SK-N-SH (cell line): ENCODE measurements around the gene SNX15. TPM values are rescaled to one million over a fixed set of nuclear protein-coding genes. Genes with fewer than 3 reads are reported as not detected.

Experiments used
- CTCF ChIA-PET: fragments of 300-600, 350-600 bp; formaldehyde crosslinking; extraction: SDS; loops from one replicate; lab custom pipeline; 2021; lab: Yijun Ruan, JAX
- POLR2A ChIA-PET: fragments of 350-600 bp; sonication (Branson Sonifier 250); formaldehyde crosslinking; extraction: SDS; loops from one replicate; lab custom pipeline; 2020; ENCODE audit warnings: antibody characterized with exemption, inconsistent platforms; lab: Yijun Ruan, JAX
- DNase-seq: peaks from one replicate; pipeline ENCODE4 v3.0.0; 2012
- H2AFZ ChIP-seq: fragments of 200-600 bp; sonication (generic); 2 replicates; pipeline ENCODE4 v1.8.1; 2016; ENCODE audit warnings: antibody characterized with exemption, mild to moderate bottlenecking, low read depth
- H3F3A ChIP-seq: fragments of 200-600 bp; sonication (generic); replicated peaks from 2 replicates; pipeline ENCODE3; 2016; ENCODE audit warnings: antibody characterized with exemption, mild to moderate bottlenecking; ENCODE audit not compliant: insufficient read depth
- H3K27ac ChIP-seq, 2 experiments: fragments of 200-500 bp in 1 of 2; fragments of 200-600 bp in 1 of 2; sonication (Bioruptor generic) in 1 of 2; sonication (generic), shearing (Covaris generic) in 1 of 2; 2 replicates each; pipeline versions ENCODE4 v1.5.1 to v1.6.1; 2014 to 2016; ENCODE audit warnings: low read depth in 2 of 2, inconsistent platforms in 1 of 2, low read length in 1 of 2, mild to moderate bottlenecking in 1 of 2, mixed read lengths in 1 of 2
- H3K27me3 ChIP-seq: fragments of 200-600 bp; sonication (generic), shearing (Covaris generic); 2 replicates; pipeline ENCODE4 v1.6.1; 2016; ENCODE audit warnings: mixed run types; ENCODE audit not compliant: insufficient read depth
- H3K36me3 ChIP-seq, 2 experiments: fragments of 200-500 bp in 1 of 2; fragments of 200-600 bp in 1 of 2; sonication (Bioruptor generic) in 1 of 2; sonication (generic) in 1 of 2; replicated peaks in 1 of 2; 2 replicates each; pipeline versions ENCODE3 to v1.5.1; 2014 to 2016; ENCODE audit warnings: low read length in 1 of 2, mild to moderate bottlenecking in 1 of 2; ENCODE audit not compliant: insufficient read depth in 2 of 2, control insufficient read depth in 1 of 2
- H3K4me1 ChIP-seq, 2 experiments: fragments of 200-500 bp in 1 of 2; fragments of 200-600 bp in 1 of 2; sonication (Bioruptor generic) in 1 of 2; sonication (generic), shearing (Covaris generic) in 1 of 2; 2 replicates each; pipeline versions ENCODE4 v1.5.1 to v1.6.1; 2014 to 2016; ENCODE audit warnings: low read depth in 1 of 2, low read length in 1 of 2, mixed run types in 1 of 2; ENCODE audit not compliant: insufficient read depth in 2 of 2, control insufficient read depth in 1 of 2
- H3K4me2 ChIP-seq: fragments of 200-600 bp; sonication (generic), shearing (Covaris generic); 2 replicates; pipeline ENCODE4 v1.6.1; 2017; ENCODE audit warnings: mixed run types
- H3K4me3 ChIP-seq, 2 experiments: fragments of 200-500 bp in 1 of 2; fragments of 200-600 bp in 1 of 2; sonication (Bioruptor generic) in 1 of 2; sonication (generic), shearing (Covaris generic) in 1 of 2; 2 replicates each; pipeline versions ENCODE4 v1.5.1 to v1.8.1; 2014 to 2016; ENCODE audit warnings: low read depth in 2 of 2, inconsistent platforms in 1 of 2, low read length in 1 of 2, mild to moderate bottlenecking in 1 of 2, mixed read lengths in 1 of 2, moderate library complexity in 1 of 2
- H3K79me2 ChIP-seq: fragments of 200-600 bp; sonication (generic); 2 replicates; pipeline ENCODE4 v1.8.1; 2017; ENCODE audit warnings: mild to moderate bottlenecking; ENCODE audit not compliant: insufficient read depth
- H3K9ac ChIP-seq: fragments of 200-600 bp; sonication (generic); 2 replicates; pipeline ENCODE4 v1.6.1; 2017; ENCODE audit warnings: mixed run types
- H3K9me2 ChIP-seq: fragments of 200-600 bp; sonication (generic); 2 replicates; pipeline ENCODE4 v1.6.1; 2017; ENCODE audit warnings: mixed run types
- H3K9me3 ChIP-seq: fragments of 200-600 bp; sonication (generic); 2 replicates; pipeline ENCODE4 v1.6.1; 2017; ENCODE audit warnings: mixed run types, mild to moderate bottlenecking, moderate library complexity
- H4K20me1 ChIP-seq: fragments of 200-600 bp; sonication (generic); 2 replicates; pipeline ENCODE4 v1.6.1; 2017; ENCODE audit warnings: mild to moderate bottlenecking, mixed run types; ENCODE audit not compliant: insufficient read depth
- ELF1 ChIP-seq: IDR thresholded peaks from 2 replicates; pipeline ENCODE4 v1.4.0; 2012
- EP300 ChIP-seq, 2 experiments: IDR thresholded peaks; 2 replicates each; pipeline versions ENCODE4 v1.4.0 to v1.6.1; 2012; ENCODE audit warnings: borderline replicate concordance in 1 of 2, low read depth in 1 of 2, low read length in 1 of 2
- EZH2phosphoT487 ChIP-seq: fragments of 200-600 bp; sonication (generic); IDR thresholded peaks from 2 replicates; pipeline ENCODE4 v1.6.1; 2017; ENCODE audit warnings: low read depth, mixed run types, mild to moderate bottlenecking, antibody characterized with exemption, moderate library complexity, borderline replicate concordance
- FOXJ3 ChIP-seq: sonication (generic); formaldehyde crosslinking; IDR thresholded peaks from 2 replicates; pipeline ENCODE4 v1.5.1; 2020; ENCODE audit warnings: mild to moderate bottlenecking, missing genetic modification reagents
- FOXM1 ChIP-seq: IDR thresholded peaks from 2 replicates; pipeline ENCODE4 v1.4.0; 2012; ENCODE audit warnings: low read depth, mild to moderate bottlenecking
- GABPA ChIP-seq: IDR thresholded peaks from 2 replicates; pipeline ENCODE4 v1.4.0; 2012; ENCODE audit warnings: low read depth, mild to moderate bottlenecking
- MEF2A ChIP-seq: IDR thresholded peaks from 2 replicates; pipeline ENCODE4 v1.4.0; 2012; ENCODE audit warnings: low read depth, borderline replicate concordance
- NRF1 ChIP-seq: IDR thresholded peaks from 2 replicates; pipeline ENCODE4 v1.6.1; 2012; ENCODE audit warnings: low read depth, mild to moderate bottlenecking, low read length
- POLR2AphosphoS5 ChIP-seq: IDR thresholded peaks from 2 replicates; pipeline ENCODE4 v1.6.1; 2012; ENCODE audit warnings: low read depth, low read length
- RAD21 ChIP-seq: IDR thresholded peaks from 2 replicates; pipeline ENCODE4 v1.6.1; 2012; ENCODE audit warnings: mild to moderate bottlenecking, low read length
- RXRA ChIP-seq: IDR thresholded peaks from 2 replicates; pipeline ENCODE4 v1.4.0; 2012; ENCODE audit warnings: low read depth, mild to moderate bottlenecking, borderline replicate concordance
- TAF1 ChIP-seq: IDR thresholded peaks from 2 replicates; pipeline ENCODE4 v1.6.1; 2012; ENCODE audit warnings: low read depth, mild to moderate bottlenecking, low read length, moderate library complexity, borderline replicate concordance
- TEAD4 ChIP-seq: IDR thresholded peaks from 2 replicates; pipeline ENCODE4 v1.4.0; 2012; ENCODE audit warnings: mild to moderate bottlenecking, borderline replicate concordance; ENCODE audit not compliant: insufficient read depth
- WGBS: methylation state at CpG from one replicate; pipeline ENCODE4 v1.1.6; 2017; ENCODE audit warnings: low lambda C conversion rate; 5-methylcytosine and 5-hydroxymethylcytosine counted together
- polyA plus RNA-seq, 3 experiments: library from polyadenylated mRNA; depleted of rRNA; stranded (reverse); fragments of >200 nt; gene quantifications; 2 replicates each; pipeline ENCODE4 v1.2.3, GENCODE V29; 2012
- TF ChIP-seq, protein P1 (sequence below): IDR thresholded peaks from 2 replicates; pipeline ENCODE4 v1.4.0; 2012; ENCODE audit warnings: low read depth, borderline replicate concordance
- TF ChIP-seq, protein P2 (sequence below): fragments of 150-350 bp; IDR thresholded peaks from 2 replicates; pipeline ENCODE4 v1.6.1; 2017; ENCODE audit warnings: antibody characterized with exemption, low read length, low read depth, borderline replicate concordance
- TF ChIP-seq, protein P3 (sequence below): IDR thresholded peaks from 2 replicates; pipeline ENCODE4 v1.4.0; 2012; ENCODE audit warnings: low read depth, borderline replicate concordance
- TF ChIP-seq, protein P4 (sequence below): fragments of 150-350 bp; IDR thresholded peaks from 2 replicates; pipeline ENCODE4 v1.6.1; 2016; ENCODE audit warnings: mild to moderate bottlenecking, low read depth, low read length
- TF ChIP-seq, protein P5 (sequence below): IDR thresholded peaks from 2 replicates; pipeline ENCODE4 v1.6.1; 2012; ENCODE audit warnings: mild to moderate bottlenecking, low read depth, low read length, moderate library complexity

SNX15 gene
- polyA plus RNA-seq, 1 of the 3 experiments (the other 2 are of a cell fraction), result 17.2 TPM

DNA sequence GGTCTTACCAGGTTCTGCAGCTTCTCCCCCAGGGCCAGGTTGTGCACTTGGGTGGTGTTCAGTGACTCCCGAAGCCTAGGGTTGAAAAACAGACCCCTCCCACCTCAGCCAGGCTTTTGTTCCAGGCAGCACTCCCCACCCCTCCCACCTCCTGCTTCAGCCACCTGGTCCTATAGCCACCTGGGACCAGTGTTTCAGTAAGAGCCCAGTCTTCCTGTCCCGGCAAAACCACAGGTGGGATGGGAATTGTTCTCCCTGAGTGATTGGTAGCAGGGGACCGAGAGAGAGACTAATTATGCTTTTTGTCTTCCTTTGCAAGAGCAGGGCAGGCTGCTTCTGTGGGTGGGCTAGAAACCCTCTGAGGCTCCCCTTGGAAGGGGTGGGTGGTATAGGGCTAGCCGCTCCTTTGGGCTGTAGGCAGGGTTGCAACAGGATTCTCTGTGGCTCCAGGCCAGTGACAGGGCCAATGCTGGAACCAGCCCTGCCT, 39.6 kb downstream of the SNX15 start (continued):
- TF ChIP-seq, protein P1, sequence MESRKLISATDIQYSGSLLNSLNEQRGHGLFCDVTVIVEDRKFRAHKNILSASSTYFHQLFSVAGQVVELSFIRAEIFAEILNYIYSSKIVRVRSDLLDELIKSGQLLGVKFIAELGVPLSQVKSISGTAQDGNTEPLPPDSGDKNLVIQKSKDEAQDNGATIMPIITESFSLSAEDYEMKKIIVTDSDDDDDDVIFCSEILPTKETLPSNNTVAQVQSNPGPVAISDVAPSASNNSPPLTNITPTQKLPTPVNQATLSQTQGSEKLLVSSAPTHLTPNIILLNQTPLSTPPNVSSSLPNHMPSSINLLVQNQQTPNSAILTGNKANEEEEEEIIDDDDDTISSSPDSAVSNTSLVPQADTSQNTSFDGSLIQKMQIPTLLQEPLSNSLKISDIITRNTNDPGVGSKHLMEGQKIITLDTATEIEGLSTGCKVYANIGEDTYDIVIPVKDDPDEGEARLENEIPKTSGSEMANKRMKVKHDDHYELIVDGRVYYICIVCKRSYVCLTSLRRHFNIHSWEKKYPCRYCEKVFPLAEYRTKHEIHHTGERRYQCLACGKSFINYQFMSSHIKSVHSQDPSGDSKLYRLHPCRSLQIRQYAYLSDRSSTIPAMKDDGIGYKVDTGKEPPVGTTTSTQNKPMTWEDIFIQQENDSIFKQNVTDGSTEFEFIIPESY, result no peak
- TF ChIP-seq, protein P2, sequence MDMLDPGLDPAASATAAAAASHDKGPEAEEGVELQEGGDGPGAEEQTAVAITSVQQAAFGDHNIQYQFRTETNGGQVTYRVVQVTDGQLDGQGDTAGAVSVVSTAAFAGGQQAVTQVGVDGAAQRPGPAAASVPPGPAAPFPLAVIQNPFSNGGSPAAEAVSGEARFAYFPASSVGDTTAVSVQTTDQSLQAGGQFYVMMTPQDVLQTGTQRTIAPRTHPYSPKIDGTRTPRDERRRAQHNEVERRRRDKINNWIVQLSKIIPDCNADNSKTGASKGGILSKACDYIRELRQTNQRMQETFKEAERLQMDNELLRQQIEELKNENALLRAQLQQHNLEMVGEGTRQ, result no peak
- TF ChIP-seq, protein P3, sequence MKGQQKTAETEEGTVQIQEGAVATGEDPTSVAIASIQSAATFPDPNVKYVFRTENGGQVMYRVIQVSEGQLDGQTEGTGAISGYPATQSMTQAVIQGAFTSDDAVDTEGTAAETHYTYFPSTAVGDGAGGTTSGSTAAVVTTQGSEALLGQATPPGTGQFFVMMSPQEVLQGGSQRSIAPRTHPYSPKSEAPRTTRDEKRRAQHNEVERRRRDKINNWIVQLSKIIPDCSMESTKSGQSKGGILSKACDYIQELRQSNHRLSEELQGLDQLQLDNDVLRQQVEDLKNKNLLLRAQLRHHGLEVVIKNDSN, result no peak
- TF ChIP-seq TEAD4, result no peak

DNA sequence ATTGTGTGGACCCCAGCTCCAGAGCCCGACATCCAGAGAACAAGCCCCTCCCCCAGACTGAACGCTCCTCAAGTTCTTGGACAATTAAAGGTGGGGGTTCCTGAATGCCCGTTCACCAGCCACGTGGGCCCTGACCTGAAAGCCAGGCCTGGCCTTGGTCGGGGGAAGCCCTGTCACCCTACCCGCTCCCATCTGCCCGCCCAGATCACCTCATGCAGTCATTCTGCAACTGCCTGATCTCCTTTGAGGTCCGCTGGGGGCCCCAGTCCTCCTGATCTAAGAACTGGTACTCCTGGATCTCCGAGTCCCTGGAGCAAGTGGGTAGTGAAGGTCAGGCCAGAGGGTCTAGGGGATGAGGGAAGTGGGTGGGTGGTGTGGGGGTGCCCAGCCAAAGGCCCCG, 40.2 kb downstream of the SNX15 start:
- no peaks in the 10 kb centered on the region; a peak in 1 of 4 replicates for H3K4me1 ChIP-seq
- H3F3A ChIP-seq, result no peaks in the 10 kb centered on the region
- no peaks in the 10 kb centered on the region for H3K9me3 ChIP-seq
- no peak overlapping the region for H2AFZ ChIP-seq
- WGBS, result 69% methylated on average over 8 of the region's 10 CpGs
- TF ChIP-seq FOXM1, result no peak
- TF ChIP-seq GABPA, result no peak
- no peak for TF ChIP-seq TAF1
- TF ChIP-seq, protein P4, sequence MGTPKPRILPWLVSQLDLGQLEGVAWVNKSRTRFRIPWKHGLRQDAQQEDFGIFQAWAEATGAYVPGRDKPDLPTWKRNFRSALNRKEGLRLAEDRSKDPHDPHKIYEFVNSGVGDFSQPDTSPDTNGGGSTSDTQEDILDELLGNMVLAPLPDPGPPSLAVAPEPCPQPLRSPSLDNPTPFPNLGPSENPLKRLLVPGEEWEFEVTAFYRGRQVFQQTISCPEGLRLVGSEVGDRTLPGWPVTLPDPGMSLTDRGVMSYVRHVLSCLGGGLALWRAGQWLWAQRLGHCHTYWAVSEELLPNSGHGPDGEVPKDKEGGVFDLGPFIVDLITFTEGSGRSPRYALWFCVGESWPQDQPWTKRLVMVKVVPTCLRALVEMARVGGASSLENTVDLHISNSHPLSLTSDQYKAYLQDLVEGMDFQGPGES, result no peak
- TF ChIP-seq FOXJ3 (CRISPR knock-in tag), result no peak
- no peak for TF ChIP-seq RAD21
- no peak for TF ChIP-seq POLR2AphosphoS5
- TF ChIP-seq, protein P5, sequence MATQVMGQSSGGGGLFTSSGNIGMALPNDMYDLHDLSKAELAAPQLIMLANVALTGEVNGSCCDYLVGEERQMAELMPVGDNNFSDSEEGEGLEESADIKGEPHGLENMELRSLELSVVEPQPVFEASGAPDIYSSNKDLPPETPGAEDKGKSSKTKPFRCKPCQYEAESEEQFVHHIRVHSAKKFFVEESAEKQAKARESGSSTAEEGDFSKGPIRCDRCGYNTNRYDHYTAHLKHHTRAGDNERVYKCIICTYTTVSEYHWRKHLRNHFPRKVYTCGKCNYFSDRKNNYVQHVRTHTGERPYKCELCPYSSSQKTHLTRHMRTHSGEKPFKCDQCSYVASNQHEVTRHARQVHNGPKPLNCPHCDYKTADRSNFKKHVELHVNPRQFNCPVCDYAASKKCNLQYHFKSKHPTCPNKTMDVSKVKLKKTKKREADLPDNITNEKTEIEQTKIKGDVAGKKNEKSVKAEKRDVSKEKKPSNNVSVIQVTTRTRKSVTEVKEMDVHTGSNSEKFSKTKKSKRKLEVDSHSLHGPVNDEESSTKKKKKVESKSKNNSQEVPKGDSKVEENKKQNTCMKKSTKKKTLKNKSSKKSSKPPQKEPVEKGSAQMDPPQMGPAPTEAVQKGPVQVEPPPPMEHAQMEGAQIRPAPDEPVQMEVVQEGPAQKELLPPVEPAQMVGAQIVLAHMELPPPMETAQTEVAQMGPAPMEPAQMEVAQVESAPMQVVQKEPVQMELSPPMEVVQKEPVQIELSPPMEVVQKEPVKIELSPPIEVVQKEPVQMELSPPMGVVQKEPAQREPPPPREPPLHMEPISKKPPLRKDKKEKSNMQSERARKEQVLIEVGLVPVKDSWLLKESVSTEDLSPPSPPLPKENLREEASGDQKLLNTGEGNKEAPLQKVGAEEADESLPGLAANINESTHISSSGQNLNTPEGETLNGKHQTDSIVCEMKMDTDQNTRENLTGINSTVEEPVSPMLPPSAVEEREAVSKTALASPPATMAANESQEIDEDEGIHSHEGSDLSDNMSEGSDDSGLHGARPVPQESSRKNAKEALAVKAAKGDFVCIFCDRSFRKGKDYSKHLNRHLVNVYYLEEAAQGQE, result no peak
- TF ChIP-seq RXRA, result no peak
- no peak for TF ChIP-seq EP300 (IDR thresholded peaks at IDR 0.05; ENCODE audit: borderline replicate concordance in 1 of 2, low read depth in 1 of 2, low read length in 1 of 2)
- no peak for TF ChIP-seq EZH2phosphoT487
- no peak for TF ChIP-seq ELF1
- TF ChIP-seq NRF1, result no peak
- no peak for TF ChIP-seq MEF2A
- TF ChIP-seq, protein P3, result no peak
- ChIA-PET POLR2A (no interaction called here), CTCF (no interaction called here)
- H3K27ac ChIP-seq, result no peak overlapping the region
- DNase-seq, result no peak
- H3K4me2 ChIP-seq, result no peak overlapping the region
- no peaks in the 10 kb centered on the region for H4K20me1 ChIP-seq
- no peaks in the 10 kb centered on the region for H3K79me2 ChIP-seq
- no peaks in the 10 kb centered on the region for H3K9me2 ChIP-seq
- H3K36me3 ChIP-seq, result no peaks in the 10 kb centered on the region
- H3K9ac ChIP-seq, result no peak overlapping the region
- no peak overlapping the region for H3K4me3 ChIP-seq
- no peaks in the 10 kb centered on the region for H3K27me3 ChIP-seq
